Measurements from ENCODE around the gene FOXC2. TPM values are rescaled to one million over a fixed set of nuclear protein-coding genes. Genes with fewer than 3 reads are reported as not detected.
A peak's percentile ranks its signal among the peaks of the same experiment; 100 is the strongest.

The FOXC2 gene
- total and polyA plus RNA-seq, 2 donors (not counting 1 experiment from before 2014, with no cell fraction given): 0.50 to 1.1 TPM

GRCh38 chr16:86608301-86608747, 41.7 kb downstream of the FOXC2 start:
- TF ChIP-seq CTCF (conservative IDR thresholded peaks at IDR 0.05 in 1 of 2, IDR thresholded peaks at IDR 0.05 in 1 of 2; ENCODE audit: low read depth in 1 of 2, low read length in 2 of 2) (peak in 1 of 2 donors; percentile 20), EZH2 (IDR thresholded peaks at IDR 0.05; ENCODE audit: low read length, missing control alignments) (no peak)
- Histone ChIP-seq H4K20me1 (ENCODE audit: control insufficient read depth, extremely low read depth, insufficient read depth, low read length) (no peaks in the 10 kb centered on the region), H2AFZ (ENCODE audit: low read length) (no peak overlapping the region), H3K9ac (ENCODE audit: insufficient read depth, low read length) (no peak overlapping the region), H3K27ac (ENCODE audit: insufficient read depth, low read length) (peak overlapping the region; percentile 13), H3K4me1 (ENCODE audit: control insufficient read depth, extremely low read depth, insufficient read depth, low read length) (peaks cover 32% of the 10 kb centered on the region), H3K79me2 (ENCODE audit: control insufficient read depth, insufficient read depth, low read length) (no peaks in the 10 kb centered on the region), H3K4me3 (replicated peaks in 1 of 4; ENCODE audit: control extremely low read depth in 1 of 4, insufficient read depth in 1 of 4, low read depth in 3 of 4, low read length in 4 of 4) (no peak overlapping the region), H3K4me2 (ENCODE audit: extremely low read depth, insufficient read depth, low read length) (no peak overlapping the region), H3K36me3 (ENCODE audit: control insufficient read depth, insufficient read depth, low read length) (no peaks in the 10 kb centered on the region), H3K9me3 (ENCODE audit: control insufficient read depth, insufficient read depth, low read depth, low read length) (no peaks in the 10 kb centered on the region), H3K27me3 (ENCODE audit: control insufficient read depth, insufficient read depth, low read length) (no peaks in the 10 kb centered on the region)
- DNase-seq (ENCODE audit: low read depth in 2 of 2): peak in 1 of 2 donors; percentile 34

- Histone ChIP-seq H4K20me1 (ENCODE audit: control insufficient read depth, extremely low read depth, insufficient read depth, low read length) (no peaks in the 10 kb centered on the region), H3K4me2 (ENCODE audit: extremely low read depth, insufficient read depth, low read length) (peak overlapping the region; percentile 41), H3K9ac (ENCODE audit: insufficient read depth, low read length) (no peak overlapping the region), H3K4me1 (ENCODE audit: control insufficient read depth, extremely low read depth, insufficient read depth, low read length) (peaks cover 32% of the 10 kb centered on the region), H3K27ac (ENCODE audit: insufficient read depth, low read length) (peak overlapping the region; percentile 63), H3K4me3 (replicated peaks in 1 of 4; ENCODE audit: control extremely low read depth in 1 of 4, insufficient read depth in 1 of 4, low read depth in 3 of 4, low read length in 4 of 4) (no peak overlapping the region), H3K9me3 (ENCODE audit: control insufficient read depth, insufficient read depth, low read depth, low read length) (no peaks in the 10 kb centered on the region), H3K27me3 (ENCODE audit: control insufficient read depth, insufficient read depth, low read length) (no peaks in the 10 kb centered on the region), H3K36me3 (ENCODE audit: control insufficient read depth, insufficient read depth, low read length) (no peaks in the 10 kb centered on the region), H2AFZ (ENCODE audit: low read length) (no peak overlapping the region), H3K79me2 (ENCODE audit: control insufficient read depth, insufficient read depth, low read length) (no peaks in the 10 kb centered on the region)
- peak; percentile 64 to 98 for DNase-seq (ENCODE audit: low read depth in 2 of 2)
- no peak for TF ChIP-seq EZH2 (IDR thresholded peaks at IDR 0.05; ENCODE audit: low read length, missing control alignments)
- TF ChIP-seq CTCF (conservative IDR thresholded peaks at IDR 0.05 in 1 of 2, IDR thresholded peaks at IDR 0.05 in 1 of 2; ENCODE audit: low read depth in 1 of 2, low read length in 2 of 2): no peak
Measured at GRCh38 chr16:86609115-86609514, 42.5 kb downstream of the FOXC2 start.

- Histone ChIP-seq H3K9me3 (ENCODE audit: control insufficient read depth, insufficient read depth, low read depth, low read length) (no peaks in the 10 kb centered on the region), H2AFZ (ENCODE audit: low read length) (no peak overlapping the region), H3K4me3 (replicated peaks in 1 of 4; ENCODE audit: control extremely low read depth in 1 of 4, insufficient read depth in 1 of 4, low read depth in 3 of 4, low read length in 4 of 4) (no peak overlapping the region), H3K79me2 (ENCODE audit: control insufficient read depth, insufficient read depth, low read length) (no peaks in the 10 kb centered on the region), H3K4me2 (ENCODE audit: extremely low read depth, insufficient read depth, low read length) (peak overlapping the region; percentile 41), H3K4me1 (ENCODE audit: control insufficient read depth, extremely low read depth, insufficient read depth, low read length) (peaks cover 32% of the 10 kb centered on the region), H3K9ac (ENCODE audit: insufficient read depth, low read length) (peak overlapping the region; percentile 1), H3K27me3 (ENCODE audit: control insufficient read depth, insufficient read depth, low read length) (no peaks in the 10 kb centered on the region), H3K27ac (ENCODE audit: insufficient read depth, low read length) (peak overlapping the region; percentile 63), H3K36me3 (ENCODE audit: control insufficient read depth, insufficient read depth, low read length) (no peaks in the 10 kb centered on the region), H4K20me1 (ENCODE audit: control insufficient read depth, extremely low read depth, insufficient read depth, low read length) (no peaks in the 10 kb centered on the region)
- no peak for TF ChIP-seq CTCF (conservative IDR thresholded peaks at IDR 0.05 in 1 of 2, IDR thresholded peaks at IDR 0.05 in 1 of 2; ENCODE audit: low read depth in 1 of 2, low read length in 2 of 2)
- TF ChIP-seq EZH2 (IDR thresholded peaks at IDR 0.05; ENCODE audit: low read length, missing control alignments): no peak
- DNase-seq (ENCODE audit: low read depth in 2 of 2): no peak
Measured at GRCh38 chr16:86609661-86610060, 43.0 kb downstream of the FOXC2 start.
